Mammary epithelial cell (primary cell): ENCODE measurements around the gene GABRR2.

ENCODE experiments used
- CTCF ChIP-seq, 2 donors: IDR thresholded peaks in 1 of 2; conservative IDR thresholded peaks in 1 of 2; 2 replicates each; pipeline ENCODE4 v1.5.1; 2011 to 2012; ENCODE audit warnings: inconsistent platforms in 2 of 2, low read length in 2 of 2, mild to moderate bottlenecking in 2 of 2, control low read depth in 1 of 2, low read depth in 1 of 2; ENCODE audit not compliant: insufficient read depth in 1 of 2; ENCODE audit errors: extremely low read depth in 1 of 2
- EZH2 ChIP-seq: IDR thresholded peaks from 2 replicates; pipeline ENCODE4 v1.6.1; 2012; ENCODE audit warnings: low read length, inconsistent platforms, borderline replicate concordance

DNA sequence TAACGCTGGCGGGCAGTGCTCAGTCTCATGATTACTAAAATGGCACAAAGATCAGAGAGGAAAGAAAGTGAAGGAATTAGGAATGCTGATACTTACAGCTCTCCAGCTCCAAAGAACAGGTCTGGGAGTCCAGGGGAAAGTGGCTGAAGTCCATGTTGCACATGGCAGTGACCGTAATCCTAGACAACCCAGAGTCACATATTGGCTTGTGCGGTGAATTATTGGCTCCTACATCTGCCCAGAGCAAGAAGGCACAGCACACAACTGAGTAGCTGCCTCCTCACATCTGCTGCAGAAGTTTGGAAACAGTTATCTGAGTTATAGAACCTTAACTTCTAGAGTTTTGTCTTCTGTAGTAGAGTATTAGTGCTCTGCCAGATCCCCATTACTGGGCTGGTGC, 47.2 kb downstream of the GABRR2 start:
- TF ChIP-seq CTCF (conservative IDR thresholded peaks at IDR 0.05 in 1 of 2, IDR thresholded peaks at IDR 0.05 in 1 of 2; ENCODE audit: extremely low read depth in 1 of 2, insufficient read depth in 1 of 2, low read depth in 1 of 2, low read length in 2 of 2) (no peak), EZH2 (no peak)
